Activated CD8-positive, alpha-beta T cell treated with anti-CD3 and anti-CD28 coated beads, Interleukin-2, amount 10 ng/mL, durations not matched to agents 7 days and 5 days (primary cell): ENCODE data around the gene TRPV3. TPM values are rescaled to one million over a fixed set of nuclear protein-coding genes. Genes with fewer than 3 reads are reported as not detected.
"Not testable (repeated sequence)": the region's sequence is repeated elsewhere in the genome, so short reads cannot be mapped to it uniquely, and the experiment has no call there.

Source experiments
- ATAC-seq: fragments of 150-1000 bp; cut with Tn5 transposase; one replicate; pipeline ENCODE4 v1.10.0; 2021; ENCODE audit warnings: moderate library complexity
- CTCF ChIA-PET: fragments of 350-600 bp; sonication (Branson Sonifier 250); formaldehyde crosslinking; loops from one replicate; lab custom pipeline; 2021; ENCODE audit warnings: antibody characterized with exemption; lab: Charles Lee
- POLR2A ChIA-PET: fragments of 350-600 bp; sonication (Branson Sonifier 250); formaldehyde crosslinking; loops from one replicate; lab custom pipeline; 2021; ENCODE audit warnings: antibody characterized with exemption; lab: Charles Lee
- DNase-seq: peaks from one replicate; pipeline ENCODE4 v3.0.0-alpha.2; 2020
- H3K27ac Mint-ChIP-seq: one replicate; pipeline ENCODE4 v1.8.0; 2021; ENCODE audit warnings: mild to moderate bottlenecking, mixed read lengths
- H3K27me3 Mint-ChIP-seq: one replicate; pipeline ENCODE4 v1.8.0; 2021; ENCODE audit warnings: low read depth, mixed read lengths
- H3K36me3 Mint-ChIP-seq: one replicate; pipeline ENCODE4 v1.8.0; 2021; ENCODE audit warnings: low read depth, mixed read lengths
- H3K4me1 Mint-ChIP-seq: one replicate; pipeline ENCODE4 v1.8.0; 2021; ENCODE audit warnings: low read depth, mixed read lengths
- H3K4me3 Mint-ChIP-seq: one replicate; pipeline ENCODE4 v1.8.0; 2021; ENCODE audit warnings: mild to moderate bottlenecking, mixed read lengths
- H3K9me3 Mint-ChIP-seq: one replicate; pipeline ENCODE4 v1.8.0; 2022; ENCODE audit warnings: mixed read lengths; ENCODE audit not compliant: insufficient read depth
- total RNA-seq, 2 experiments: library from RNA; stranded (reverse); gene quantifications; one replicate each; pipeline ENCODE4 v1.2.3, GENCODE V29; 2021

The TRPV3 gene
- total RNA-seq, 2 experiments from 2014 or later = 0.31 to 0.37 TPM

GRCh38 chr17:3592216-3592860, 34.7 kb upstream of the TRPV3 start:
- Mint-ChIP-seq H3K27ac (no peak overlapping the region), H3K4me1 (no peaks in the 10 kb centered on the region), H3K27me3 (no peaks in the 10 kb centered on the region), H3K4me3 (no peak overlapping the region), H3K9me3 (no peaks in the 10 kb centered on the region), H3K36me3 (no peaks in the 10 kb centered on the region)
- POLR2A ChIA-PET = no interaction called here
- ATAC-seq (no peak), DNase-seq (no peak)
- CTCF ChIA-PET = interaction anchor here (1.8 kb wide), 1 partner anchor 9 kb away, joined by 4 read pairs; no protein-coding TSS in a partner anchor

- Mint-ChIP-seq H3K27ac (no peak overlapping the region), H3K4me1 (no peaks in the 10 kb centered on the region), H3K4me3 (no peak overlapping the region), H3K36me3 (no peaks in the 10 kb centered on the region), H3K27me3 (no peaks in the 10 kb centered on the region), H3K9me3 (no peaks in the 10 kb centered on the region)
- ATAC-seq = no peak
- no peak for DNase-seq
- POLR2A ChIA-PET = no interaction called here
- CTCF ChIA-PET = interaction anchor here (1.3 to 1.8 kb wide), 2 partner anchors 11 to 12 kb away, joined by 4 read pairs; no protein-coding TSS in a partner anchor
These were observed 33.2 kb upstream of the TRPV3 start for GRCh38 chr17:3590768-3591167.

- no peaks in the 10 kb centered on the region for H3K27me3 Mint-ChIP-seq
- no peaks in the 10 kb centered on the region for H3K4me1 Mint-ChIP-seq
- no peak overlapping the region for H3K27ac Mint-ChIP-seq
- DNase-seq (no peak), ATAC-seq (no peak)
- no peak overlapping the region for H3K4me3 Mint-ChIP-seq
- H3K36me3 Mint-ChIP-seq = no peaks in the 10 kb centered on the region
- no peaks in the 10 kb centered on the region for H3K9me3 Mint-ChIP-seq
- ChIA-PET POLR2A (no interaction called here), CTCF (interaction anchor here (1.8 kb wide), 1 partner anchor 12 kb away, joined by 4 read pairs; no protein-coding TSS in a partner anchor)
These were observed 32.6 kb upstream of the TRPV3 start for GRCh38 chr17:3590231-3590630.

- Mint-ChIP-seq H3K36me3 (no peaks in the 10 kb centered on the region), H3K27ac (no peak overlapping the region), H3K4me3 (no peak overlapping the region), H3K27me3 (no peaks in the 10 kb centered on the region), H3K4me1 (no peaks in the 10 kb centered on the region), H3K9me3 (no peaks in the 10 kb centered on the region)
- no peak for DNase-seq
- ChIA-PET POLR2A (no interaction called here), CTCF (no interaction called here)
- ATAC-seq = no peak
These were observed 32.2 kb upstream of the TRPV3 start for GRCh38 chr17:3589784-3590183.

DNA sequence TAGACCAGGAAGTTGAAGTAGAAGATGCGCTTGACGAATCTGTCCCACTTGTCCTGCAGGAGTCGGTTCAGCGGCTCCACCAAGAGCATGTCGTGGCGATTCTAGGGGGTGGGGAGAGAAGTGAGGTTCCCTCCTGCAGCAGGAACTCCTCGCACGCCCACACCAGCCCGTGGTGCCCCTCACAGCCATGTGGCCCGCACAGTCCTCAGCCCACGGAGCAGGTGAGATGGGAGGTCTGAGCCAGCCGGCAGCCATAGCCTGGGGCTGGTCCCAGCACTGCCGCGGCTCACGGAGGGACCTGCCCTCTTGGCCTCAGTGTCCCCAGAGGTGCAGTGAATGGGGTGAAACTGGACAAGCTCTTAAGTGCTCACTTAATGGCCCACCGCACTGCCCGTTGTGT, 28.2 kb upstream of the TRPV3 start:
- DNase-seq (no peak), ATAC-seq (no peak)
- Mint-ChIP-seq H3K36me3 (no peaks in the 10 kb centered on the region), H3K4me3 (no peak overlapping the region), H3K4me1 (no peaks in the 10 kb centered on the region), H3K27ac (no peak overlapping the region), H3K9me3 (no peaks in the 10 kb centered on the region), H3K27me3 (no peaks in the 10 kb centered on the region)
- POLR2A ChIA-PET = no interaction called here
- CTCF ChIA-PET = no interaction called here

GRCh38 chr17:3583456-3583855, 25.8 kb upstream of the TRPV3 start:
- ATAC-seq (no peak), DNase-seq (no peak)
- POLR2A ChIA-PET = no interaction called here
- CTCF ChIA-PET = no interaction called here
- Mint-ChIP-seq H3K27ac (no peak overlapping the region), H3K36me3 (peaks cover 3% of the 10 kb centered on the region), H3K27me3 (no peaks in the 10 kb centered on the region), H3K9me3 (no peaks in the 10 kb centered on the region), H3K4me3 (no peak overlapping the region), H3K4me1 (no peaks in the 10 kb centered on the region)

DNA sequence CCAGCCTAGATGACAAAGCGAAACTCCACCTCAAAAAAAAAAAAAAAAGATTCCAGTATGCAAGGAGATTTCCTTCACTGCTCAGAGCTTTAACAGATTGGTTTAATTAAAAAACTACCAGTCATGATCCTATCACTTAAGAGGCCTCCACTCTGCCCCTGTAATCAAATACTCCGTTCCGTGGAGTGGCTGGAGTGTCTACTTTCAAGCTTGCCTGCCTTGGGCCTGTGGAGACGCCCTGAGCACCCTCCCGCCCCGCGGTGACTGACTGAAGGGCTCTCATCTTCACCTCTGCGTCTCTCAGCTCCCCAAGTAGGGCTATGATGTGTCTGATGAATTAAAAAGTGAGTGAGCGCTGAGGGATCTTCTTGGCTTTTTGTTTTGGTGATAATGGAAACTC, 25.3 kb upstream of the TRPV3 start:
- H3K4me1 Mint-ChIP-seq = no peaks in the 10 kb centered on the region
- ChIA-PET CTCF (no interaction called here), POLR2A (no interaction called here)
- DNase-seq = no peak
- H3K36me3 Mint-ChIP-seq = peaks cover 3% of the 10 kb centered on the region
- no peaks in the 10 kb centered on the region for H3K9me3 Mint-ChIP-seq
- no peaks in the 10 kb centered on the region for H3K27me3 Mint-ChIP-seq
- no peak overlapping the region for H3K27ac Mint-ChIP-seq
- no peak for ATAC-seq
- no peak overlapping the region for H3K4me3 Mint-ChIP-seq

GRCh38 chr17:3578667-3579066, 21.1 kb upstream of the TRPV3 start:
- H3K9me3 Mint-ChIP-seq, H3K4me3 Mint-ChIP-seq, POLR2A ChIA-PET, DNase-seq, H3K4me1 Mint-ChIP-seq, ATAC-seq, H3K27me3 Mint-ChIP-seq, H3K36me3 Mint-ChIP-seq, H3K27ac Mint-ChIP-seq, CTCF ChIA-PET: not testable (repeated sequence)

DNA sequence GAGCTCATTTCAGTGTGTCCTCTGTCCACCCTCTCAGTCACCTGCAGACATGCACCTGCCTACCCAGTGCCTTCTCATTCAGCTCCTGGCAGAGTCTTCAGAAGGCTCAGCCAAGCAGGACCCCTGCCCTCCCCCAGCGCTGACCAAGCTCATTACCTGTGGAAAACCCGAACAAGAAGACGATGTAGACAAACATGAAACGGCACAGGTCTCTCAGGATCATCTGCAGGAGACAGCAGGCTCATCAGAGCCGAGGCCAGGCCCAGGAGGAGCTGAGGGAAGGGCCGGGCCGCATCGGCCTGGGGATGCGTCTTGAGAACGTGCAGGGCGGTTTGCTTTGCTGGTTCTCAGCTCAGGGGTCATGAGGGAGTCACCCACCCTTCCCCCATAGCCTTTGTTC, 19.4 kb upstream of the TRPV3 start:
- no peak for ATAC-seq

GRCh38 chr17:3575511-3575910, 17.9 kb upstream of the TRPV3 start:
- Mint-ChIP-seq H3K27ac (no peak overlapping the region), H3K9me3 (no peaks in the 10 kb centered on the region), H3K4me3 (no peak overlapping the region), H3K27me3 (no peaks in the 10 kb centered on the region), H3K4me1 (no peaks in the 10 kb centered on the region), H3K36me3 (peaks cover 3% of the 10 kb centered on the region)
- DNase-seq (no peak), ATAC-seq (no peak)
- ChIA-PET POLR2A (no interaction called here), CTCF (no interaction called here)

More for the DNA sequence above, 19.4 kb upstream of the TRPV3 start:
- H3K36me3 Mint-ChIP-seq = peaks cover 3% of the 10 kb centered on the region
- no peak overlapping the region for H3K27ac Mint-ChIP-seq
- H3K27me3 Mint-ChIP-seq = no peaks in the 10 kb centered on the region
- no peak overlapping the region for H3K4me3 Mint-ChIP-seq
- H3K9me3 Mint-ChIP-seq = no peaks in the 10 kb centered on the region
- ChIA-PET POLR2A (no interaction called here), CTCF (no interaction called here)
- H3K4me1 Mint-ChIP-seq = no peaks in the 10 kb centered on the region
- no peak for DNase-seq

- no peak overlapping the region for H3K27ac Mint-ChIP-seq
These were observed 16.6 kb upstream of the TRPV3 start for GRCh38 chr17:3574231-3574630.

DNA sequence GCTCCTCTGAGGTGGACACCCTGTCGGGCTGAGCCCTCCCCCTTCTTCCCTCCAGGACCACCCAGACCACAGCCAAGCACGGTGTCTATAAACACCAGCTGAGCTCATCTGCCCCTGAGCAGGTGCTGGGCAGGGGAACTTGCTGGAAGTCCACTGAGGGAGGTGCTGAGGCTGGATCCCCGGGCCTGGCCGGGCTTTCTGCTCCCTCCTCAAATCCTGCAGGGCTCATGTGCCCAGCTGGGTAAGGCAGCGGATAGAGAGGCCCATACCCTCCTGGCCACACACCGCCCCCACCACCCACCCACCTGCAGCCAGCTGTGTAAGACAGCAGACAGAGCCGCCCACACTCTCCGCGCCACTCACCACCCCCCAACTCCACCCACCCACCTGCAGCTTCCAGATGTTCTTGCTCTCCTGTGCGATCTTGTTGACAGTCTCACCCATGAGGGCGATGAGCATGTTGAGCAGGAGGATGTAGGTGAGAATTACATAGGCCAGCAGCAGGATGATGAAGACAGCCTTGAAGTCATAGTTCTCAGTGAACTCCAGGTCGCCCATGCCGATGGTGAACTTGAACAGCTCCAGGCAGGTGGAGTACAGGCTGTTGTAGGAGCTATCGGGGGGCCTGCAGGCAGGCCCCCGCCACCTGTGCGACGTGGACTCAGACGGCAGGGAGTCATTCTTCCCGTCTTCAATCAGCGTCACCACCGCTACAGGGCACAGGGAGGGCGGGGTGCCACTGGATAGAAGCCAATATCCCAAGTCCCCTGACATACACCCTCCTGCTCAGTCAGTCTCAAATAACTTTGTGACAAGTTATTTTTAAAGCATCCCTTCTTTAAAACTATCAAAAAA, 15.9 kb upstream of the TRPV3 start:
- CTCF ChIA-PET = interaction anchor here (0.5 kb wide), 1 partner anchor 8 kb away, joined by 3 read pairs; no protein-coding TSS in a partner anchor
- ATAC-seq = no peak
- H3K36me3 Mint-ChIP-seq = peaks cover 4% of the 10 kb centered on the region

More at GRCh38 chr17:3574231-3574630, 16.6 kb upstream of the TRPV3 start:
- DNase-seq = no peak
- no peaks in the 10 kb centered on the region for H3K27me3 Mint-ChIP-seq
- H3K36me3 Mint-ChIP-seq = peaks cover 2% of the 10 kb centered on the region
- no peaks in the 10 kb centered on the region for H3K9me3 Mint-ChIP-seq
- H3K4me3 Mint-ChIP-seq = no peak overlapping the region
- no peaks in the 10 kb centered on the region for H3K4me1 Mint-ChIP-seq
- no peak for ATAC-seq
- ChIA-PET POLR2A (interaction anchor here (0.5 kb wide), 1 partner anchor 929 kb away, joined by 4 read pairs; no protein-coding TSS in a partner anchor), CTCF (no interaction called here)

More for the DNA sequence above, 15.9 kb upstream of the TRPV3 start:
- Mint-ChIP-seq H3K4me3 (no peak overlapping the region), H3K9me3 (no peaks in the 10 kb centered on the region), H3K27me3 (no peaks in the 10 kb centered on the region), H3K4me1 (no peaks in the 10 kb centered on the region), H3K27ac (no peak overlapping the region)
- POLR2A ChIA-PET = no interaction called here
- DNase-seq = no peak
